HepG2 (cell line): ENCODE results near the gene STMN3. TPM values are rescaled to one million over a fixed set of nuclear protein-coding genes. Genes with fewer than 3 reads are reported as not detected.

Experiments
- ATAC-seq: fragments of 200-7000 bp; cut with Tn5 transposase; 3 replicates; pipeline ENCODE4 v1.9.1; 2020; ENCODE audit warnings: mild to moderate bottlenecking, moderate library complexity
- BruUV-seq: library from RNA; stranded (reverse); fragments of 400-500 nt; replicated peaks from 2 replicates; lab custom pipeline; 2021; lab: Mats Ljungman, UMichigan
- CTCF ChIA-PET: fragments of 300-600 bp; formaldehyde crosslinking; extraction: SDS; loops from one replicate; lab custom pipeline; 2021; ENCODE audit warnings: low total read pairs, inconsistent platforms, low intra/inter-chr PET ratio; lab: Yijun Ruan, JAX
- POLR2A ChIA-PET: fragments of 350-600 bp; sonication (Branson Sonifier 250); formaldehyde crosslinking; loops from one replicate; lab custom pipeline; 2020; ENCODE audit warnings: antibody characterized with exemption, inconsistent platforms; lab: Yijun Ruan, JAX
- DNase-seq: peaks from one replicate; pipeline ENCODE4 v3.0.0-alpha.2; 2015; ENCODE audit warnings: low spot score
- FAIRE-seq: peaks from 3 replicates; lab custom pipeline; 2011; peaks lifted over from hg19 to GRCh38; lab: Jason Lieb, UNC
- H2AFZ ChIP-seq: one replicate; pipeline ENCODE4 v1.6.1; 2011; ENCODE audit warnings: low read length, inconsistent platforms
- H3K27ac ChIP-seq: fragments of 300-600 bp; 3 replicates; pipeline ENCODE4 v1.8.0; 2011; ENCODE audit warnings: mixed run types, mild to moderate bottlenecking, mixed read lengths, low read length, inconsistent platforms; ENCODE audit not compliant: insufficient read depth; ENCODE audit errors: extremely low read length
- H3K27me3 ChIP-seq, 2 experiments: fragments of 200-600 bp in 1 of 2; 2 replicates in 1 of 2; 3 replicates in 1 of 2; pipeline versions ENCODE4 v1.6.0 to v1.8.0; 2011; ENCODE audit warnings: low read length in 2 of 2, mild to moderate bottlenecking in 2 of 2, moderate library complexity in 2 of 2, inconsistent platforms in 1 of 2; ENCODE audit not compliant: insufficient read depth in 2 of 2, control insufficient read depth in 1 of 2
- H3K36me3 ChIP-seq, 2 experiments: fragments of 200-600 bp in 1 of 2; replicated peaks in 1 of 2; 2 replicates in 1 of 2; 3 replicates in 1 of 2; pipeline versions ENCODE4 v1.5.1 to v1.8.0; 2011; ENCODE audit warnings: low read length in 2 of 2, inconsistent platforms in 1 of 2; ENCODE audit not compliant: insufficient read depth in 2 of 2, control insufficient read depth in 1 of 2
- H3K4me1 ChIP-seq: 2 replicates; pipeline ENCODE4 v1.5.1; 2012; ENCODE audit warnings: low read length, inconsistent platforms; ENCODE audit not compliant: insufficient read depth
- H3K4me2 ChIP-seq: 2 replicates; pipeline ENCODE4 v1.6.0; 2011; ENCODE audit warnings: low read depth, low read length, inconsistent platforms
- H3K4me3 ChIP-seq, 3 experiments: fragments of 200-600 bp in 1 of 3; sonication (generic), shearing (Covaris generic) in 1 of 3; replicated peaks in 1 of 3; 2 replicates each; pipeline ENCODE4 v1.5.1; 2011 to 2016; ENCODE audit warnings: low read length in 3 of 3, inconsistent platforms in 2 of 3, low read depth in 2 of 3, mild to moderate bottlenecking in 2 of 3, control low read depth in 1 of 3, mixed read lengths in 1 of 3; ENCODE audit not compliant: insufficient read depth in 1 of 3
- H3K79me2 ChIP-seq: one replicate; pipeline ENCODE4 v1.6.1; 2011; ENCODE audit warnings: low read length, inconsistent platforms; ENCODE audit not compliant: insufficient read depth
- H3K9ac ChIP-seq: 2 replicates; pipeline ENCODE4 v1.6.0; 2011; ENCODE audit warnings: mild to moderate bottlenecking, low read depth, low read length, inconsistent platforms; ENCODE audit not compliant: insufficient read depth
- H3K9me3 ChIP-seq: 2 replicates; pipeline ENCODE4 v1.5.1; 2012; ENCODE audit warnings: mild to moderate bottlenecking, low read length
- H4K20me1 ChIP-seq: 2 replicates; pipeline ENCODE4 v1.6.0; 2011; ENCODE audit warnings: inconsistent platforms, mild to moderate bottlenecking, low read length, moderate library complexity; ENCODE audit not compliant: insufficient read depth
- BHLHE40 ChIP-seq: IDR thresholded peaks from 2 replicates; pipeline ENCODE4 v1.6.1; 2011; ENCODE audit warnings: low read length, improper control_type of control experiment
- CENPT ChIP-seq: sonication (generic); formaldehyde crosslinking; IDR thresholded peaks from 2 replicates; pipeline ENCODE4 v1.8.0; 2022; ENCODE audit warnings: low read depth, mild to moderate bottlenecking, moderate library complexity, missing genetic modification reagents
- FOSL2 ChIP-seq: sonication (generic); formaldehyde crosslinking; IDR thresholded peaks from 2 replicates; pipeline ENCODE4 v1.4.0; 2020; ENCODE audit warnings: missing genetic modification reagents
- GPN1 ChIP-seq: sonication (generic); formaldehyde crosslinking; IDR thresholded peaks from 2 replicates; pipeline ENCODE4 v1.5.1; 2020; ENCODE audit warnings: missing genetic modification reagents, borderline replicate concordance
- HNRNPK ChIP-seq: fragments of 200-400 bp; formaldehyde crosslinking; IDR thresholded peaks from 2 replicates; pipeline ENCODE4 v1.6.1; 2018; ENCODE audit warnings: low read length, low read depth, moderate library complexity, mild to moderate bottlenecking; ENCODE audit not compliant: poor library complexity, severe bottlenecking
- KAT7 ChIP-seq: IDR thresholded peaks from 2 replicates; pipeline ENCODE4 v1.6.1; 2018; ENCODE audit warnings: borderline replicate concordance, missing compliant biosample characterization
- MYNN ChIP-seq: sonication (generic); formaldehyde crosslinking; IDR thresholded peaks from 2 replicates; pipeline ENCODE4 v1.4.0; 2020; ENCODE audit warnings: mild to moderate bottlenecking, low read depth, missing genetic modification reagents
- SATB2 ChIP-seq: sonication (generic); formaldehyde crosslinking; IDR thresholded peaks from 2 replicates; pipeline ENCODE4 v1.5.0; 2020; ENCODE audit warnings: missing genetic modification reagents
- SRSF1 ChIP-seq: fragments of 200-400 bp; formaldehyde crosslinking; optimal IDR thresholded peaks from 2 replicates; pipeline ENCODE3; 2017; ENCODE audit warnings: mild to moderate bottlenecking, low read depth, low read length, moderate library complexity
- TEAD2 ChIP-seq: sonication (generic); formaldehyde crosslinking; IDR thresholded peaks from 2 replicates; pipeline ENCODE4 v1.9.0; 2021; ENCODE audit warnings: missing genetic modification reagents
- ZFX ChIP-seq: sonication (generic); formaldehyde crosslinking; IDR thresholded peaks from 2 replicates; pipeline ENCODE4 v1.4.0; 2020; ENCODE audit warnings: mild to moderate bottlenecking, low read depth, missing genetic modification reagents, moderate library complexity
- ZNF550 ChIP-seq: sonication (generic); formaldehyde crosslinking; IDR thresholded peaks from 2 replicates; pipeline ENCODE4 v1.4.0; 2020; ENCODE audit warnings: mild to moderate bottlenecking, missing genetic modification reagents, borderline replicate concordance
- ZNF629 ChIP-seq: sonication (generic); formaldehyde crosslinking; conservative IDR thresholded peaks from 2 replicates; pipeline ENCODE4 v1.5.0; 2020; ENCODE audit warnings: missing genetic modification reagents
- ZNF790 ChIP-seq: sonication (generic); formaldehyde crosslinking; IDR thresholded peaks from 2 replicates; pipeline ENCODE4 v1.8.0; 2022; ENCODE audit warnings: missing genetic modification reagents, mild to moderate bottlenecking, borderline replicate concordance
- ZZZ3 ChIP-seq: sonication (generic); formaldehyde crosslinking; IDR thresholded peaks from 2 replicates; pipeline ENCODE4 v1.4.0; 2020; ENCODE audit warnings: missing genetic modification reagents, mild to moderate bottlenecking, borderline replicate concordance
- WGBS: methylation state at CpG from one replicate; pipeline ENCODE4 v1.1.6; 2017; ENCODE audit warnings: low lambda C conversion rate; 5-methylcytosine and 5-hydroxymethylcytosine counted together
- in situ Hi-C: cut with HindIII; loops from 2 replicates; pipeline ENCODE4 v1.10.0; 2017; ENCODE audit warnings: low pct_unique_long_range_greater_than_20kb; ENCODE audit not compliant: extremely low pct_ligation_motif_present
- intact Hi-C: fragments of 100-400 bp; cut with micrococcal nuclease; formaldehyde crosslinking; loops from one replicate; pipeline ENCODE4 v1.10.0; 2022; ENCODE audit not compliant: unreplicated experiment
- polyA plus RNA-seq, 8 experiments: library from polyadenylated mRNA; depleted of rRNA in 3 of 8; stranded (reverse) in 7 of 8; unstranded in 1 of 8; fragments of >200 nt; fragmentation: Illumina TruSeq in 4 of 8; extraction: Trizol in 4 of 8; gene quantifications; 2 replicates each; pipeline versions ENCODE4 v1.2.1 to v1.2.3, GENCODE V29; 2011 to 2016; ENCODE audit warnings: low read depth in 4 of 8, missing spikeins in 1 of 8, mixed read lengths in 1 of 8; ENCODE audit not compliant: insufficient read depth in 1 of 8
- total RNA-seq, 5 experiments: library from RNA; depleted of rRNA; stranded (reverse); fragments of >200 nt; fragmentation: Illumina TruSeq; extraction: Trizol; gene quantifications; 2 replicates each; pipeline ENCODE4 v1.2.3, GENCODE V29; 2016; ENCODE audit warnings: low read depth in 1 of 5
- TF ChIP-seq, protein P1 (sequence below): sonication (generic); formaldehyde crosslinking; IDR thresholded peaks from 2 replicates; pipeline ENCODE4 v1.9.0; 2021; ENCODE audit warnings: missing genetic modification reagents, borderline replicate concordance
- TF ChIP-seq, protein P2 (sequence below): sonication (generic); formaldehyde crosslinking; IDR thresholded peaks from 2 replicates; pipeline ENCODE4 v1.4.0; 2020; ENCODE audit warnings: mild to moderate bottlenecking, missing genetic modification reagents

STMN3 gene
- total and polyA plus RNA-seq, 2 of the 13 experiments (the other 11 are each of a cell fraction or from before 2014, with no cell fraction given) = 21.0 to 48.3 TPM

DNA sequence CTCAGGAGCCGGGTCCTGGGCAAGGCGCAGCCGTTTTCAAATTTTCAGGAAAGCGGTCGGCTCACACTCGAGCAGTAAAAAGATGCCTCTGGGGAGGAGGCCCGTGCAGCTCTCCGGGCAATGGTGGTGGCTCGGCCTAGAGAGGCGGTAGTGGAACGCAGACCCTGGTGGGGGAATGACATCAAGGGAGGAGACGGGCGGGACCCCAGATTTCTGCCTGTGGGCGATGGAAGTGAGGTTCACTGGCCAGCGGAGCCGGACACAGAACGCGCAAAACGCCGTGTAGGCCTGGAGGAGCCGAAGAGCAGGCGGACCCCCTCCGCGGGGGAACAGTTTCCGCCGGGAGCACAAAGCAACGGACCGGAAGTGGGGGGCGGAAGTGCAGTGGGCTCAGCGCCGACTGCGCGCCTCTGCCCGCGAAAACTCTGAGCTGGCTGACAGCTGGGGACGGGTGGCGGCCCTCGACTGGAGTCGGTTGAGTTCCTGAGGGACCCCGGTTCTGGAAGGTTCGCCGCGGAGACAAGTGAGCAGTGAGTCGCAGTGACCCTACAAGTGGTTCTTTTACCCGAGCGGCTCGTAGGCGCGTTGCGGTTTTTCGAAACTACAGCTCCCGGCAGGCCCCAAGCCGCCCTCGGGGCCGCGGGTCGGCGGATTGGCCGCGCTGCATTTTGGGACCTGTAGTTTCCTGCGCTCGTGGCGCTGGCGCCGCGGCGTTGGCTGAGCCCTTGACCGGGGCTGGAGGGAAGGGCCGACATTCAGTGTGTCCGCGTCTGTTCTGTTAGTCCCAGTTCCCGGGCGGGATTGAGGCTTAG is 4.9 kb upstream of the STMN3 start, which contains the start of gene RTEL1 (continued):
- peak; percentile 96 for TF ChIP-seq SATB2
- TF ChIP-seq, protein P1, sequence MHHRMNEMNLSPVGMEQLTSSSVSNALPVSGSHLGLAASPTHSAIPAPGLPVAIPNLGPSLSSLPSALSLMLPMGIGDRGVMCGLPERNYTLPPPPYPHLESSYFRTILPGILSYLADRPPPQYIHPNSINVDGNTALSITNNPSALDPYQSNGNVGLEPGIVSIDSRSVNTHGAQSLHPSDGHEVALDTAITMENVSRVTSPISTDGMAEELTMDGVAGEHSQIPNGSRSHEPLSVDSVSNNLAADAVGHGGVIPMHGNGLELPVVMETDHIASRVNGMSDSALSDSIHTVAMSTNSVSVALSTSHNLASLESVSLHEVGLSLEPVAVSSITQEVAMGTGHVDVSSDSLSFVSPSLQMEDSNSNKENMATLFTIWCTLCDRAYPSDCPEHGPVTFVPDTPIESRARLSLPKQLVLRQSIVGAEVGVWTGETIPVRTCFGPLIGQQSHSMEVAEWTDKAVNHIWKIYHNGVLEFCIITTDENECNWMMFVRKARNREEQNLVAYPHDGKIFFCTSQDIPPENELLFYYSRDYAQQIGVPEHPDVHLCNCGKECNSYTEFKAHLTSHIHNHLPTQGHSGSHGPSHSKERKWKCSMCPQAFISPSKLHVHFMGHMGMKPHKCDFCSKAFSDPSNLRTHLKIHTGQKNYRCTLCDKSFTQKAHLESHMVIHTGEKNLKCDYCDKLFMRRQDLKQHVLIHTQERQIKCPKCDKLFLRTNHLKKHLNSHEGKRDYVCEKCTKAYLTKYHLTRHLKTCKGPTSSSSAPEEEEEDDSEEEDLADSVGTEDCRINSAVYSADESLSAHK (CRISPR knock-in tag) = peak; percentile 88
- peak; percentile 95; the same call in 1 of the 2 replicates for TF ChIP-seq GPN1 (CRISPR knock-in tag)
- peak; percentile 92; the same call in 1 of the 2 replicates for TF ChIP-seq MYNN
- TF ChIP-seq ZNF790 (CRISPR knock-in tag) = peak; percentile 93
- TF ChIP-seq ZNF629 (CRISPR knock-in tag) = peak; percentile 69
- TF ChIP-seq TEAD2 (CRISPR knock-in tag) = peak; percentile 85
- peak; percentile 95 for TF ChIP-seq CENPT (CRISPR knock-in tag)

DNA sequence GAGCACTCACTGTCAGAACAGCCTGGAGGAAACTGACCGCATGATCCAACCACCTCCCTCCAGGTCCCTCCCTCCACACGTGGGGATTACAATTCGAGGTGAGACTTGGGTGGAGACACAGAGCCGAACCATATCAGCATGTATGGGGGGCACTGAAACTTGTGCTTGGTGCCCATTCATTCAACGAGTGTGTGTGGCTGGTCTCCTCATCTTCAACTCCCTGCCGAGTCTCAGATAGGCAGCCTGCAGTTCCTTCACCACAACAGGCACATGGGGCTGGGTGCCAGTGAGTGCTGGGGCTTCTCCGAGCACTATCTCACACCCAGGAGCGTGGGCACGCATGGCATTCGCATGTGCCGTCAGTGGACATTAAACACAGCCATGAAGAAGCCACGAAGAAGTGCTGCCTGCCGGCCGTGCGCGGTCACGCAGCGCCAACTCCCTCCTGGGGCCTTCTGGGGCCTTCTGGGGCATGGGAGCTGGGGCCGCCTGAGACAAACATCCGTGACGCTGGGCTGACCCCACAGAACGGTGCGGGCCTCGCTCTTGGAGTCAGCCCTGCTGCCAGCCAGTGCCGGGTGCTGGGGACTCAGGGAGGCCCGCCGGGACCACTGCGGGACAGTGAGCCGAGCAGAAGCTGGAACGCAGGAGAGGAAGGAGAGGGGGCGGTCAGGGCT is 4.2 kb upstream of the STMN3 start:
- 67% methylated on average over 30 of the region's 31 CpGs for WGBS
- Histone ChIP-seq H3K4me1 (peaks cover 40% of the 10 kb centered on the region), H3K9ac (peak overlapping the region; percentile 87), H3K4me3 (peak overlapping the region; percentile 78 to 95 (median 94)), H2AFZ (peak overlapping the region; percentile 77), H4K20me1 (no peaks in the 10 kb centered on the region), H3K27me3 (no peaks in the 10 kb centered on the region; a peak in 1 of 5 replicates), H3K79me2 (peaks cover 17% of the 10 kb centered on the region), H3K9me3 (no peaks in the 10 kb centered on the region), H3K27ac (peak overlapping the region; percentile 65), H3K4me2 (peak overlapping the region; percentile 93), H3K36me3 (peaks cover 10 to 18% of the 10 kb centered on the region in 2 experiments)
- ATAC-seq = peak; percentile 5
- intact Hi-C loops = loop anchor here (10.0 kb wide), 1 partner anchor 123 kb away; the partner anchor contains the start of gene PTK6
- in situ Hi-C loops = no loop called here
- no peak for FAIRE-seq
- no peak for DNase-seq
- ChIA-PET CTCF (no interaction called here), POLR2A (interaction anchor here (1.0 to 2.8 kb wide), 16 partner anchors 9 to 323 kb away, joined by 3 to 30 read pairs (median 8); partner anchors contain the start of genes ARFRP1, GMEB2, HELZ2 and PRPF6)
- TSS peak; percentile 85 for BruUV-seq
- TF ChIP-seq ZNF550 (CRISPR knock-in tag) (no peak), HNRNPK (no peak), KAT7 (no peak; the same call in 1 of the 2 replicates), BHLHE40 (0 out of 2 replicates have a peak, but pooled peaks have one; percentile 1), FOSL2 (CRISPR knock-in tag) (no peak), ZFX (CRISPR knock-in tag) (no peak), SRSF1 (no peak), ZZZ3 (no peak)
- TF ChIP-seq, protein P2, sequence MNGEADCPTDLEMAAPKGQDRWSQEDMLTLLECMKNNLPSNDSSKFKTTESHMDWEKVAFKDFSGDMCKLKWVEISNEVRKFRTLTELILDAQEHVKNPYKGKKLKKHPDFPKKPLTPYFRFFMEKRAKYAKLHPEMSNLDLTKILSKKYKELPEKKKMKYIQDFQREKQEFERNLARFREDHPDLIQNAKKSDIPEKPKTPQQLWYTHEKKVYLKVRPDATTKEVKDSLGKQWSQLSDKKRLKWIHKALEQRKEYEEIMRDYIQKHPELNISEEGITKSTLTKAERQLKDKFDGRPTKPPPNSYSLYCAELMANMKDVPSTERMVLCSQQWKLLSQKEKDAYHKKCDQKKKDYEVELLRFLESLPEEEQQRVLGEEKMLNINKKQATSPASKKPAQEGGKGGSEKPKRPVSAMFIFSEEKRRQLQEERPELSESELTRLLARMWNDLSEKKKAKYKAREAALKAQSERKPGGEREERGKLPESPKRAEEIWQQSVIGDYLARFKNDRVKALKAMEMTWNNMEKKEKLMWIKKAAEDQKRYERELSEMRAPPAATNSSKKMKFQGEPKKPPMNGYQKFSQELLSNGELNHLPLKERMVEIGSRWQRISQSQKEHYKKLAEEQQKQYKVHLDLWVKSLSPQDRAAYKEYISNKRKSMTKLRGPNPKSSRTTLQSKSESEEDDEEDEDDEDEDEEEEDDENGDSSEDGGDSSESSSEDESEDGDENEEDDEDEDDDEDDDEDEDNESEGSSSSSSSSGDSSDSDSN (CRISPR knock-in tag) = 0 out of 2 replicates have a peak, but pooled peaks have one; percentile 7
